Right renal cortex interstitium (tissue), 3 donors: Measurements from ENCODE around the gene ZNF160. TPM values are rescaled to one million over a fixed set of nuclear protein-coding genes. Genes with fewer than 3 reads are reported as not detected.
"Not testable (repeated sequence)": the region's sequence is repeated elsewhere in the genome, so short reads cannot be mapped to it uniquely, and the experiment has no call there.

Source experiments
- DNase-seq, 3 donors: peaks; one replicate each; pipeline ENCODE4 v3.0.0-alpha.2; 2013; ENCODE audit warnings: low read depth in 3 of 3, low spot score in 2 of 3
- polyA plus RNA-seq, 3 donors: library from polyadenylated mRNA; unstranded; fragments of 120-200 nt; gene quantifications; one replicate each; pipeline ENCODE4 v1.2.1, GENCODE V29; 2013; ENCODE audit not compliant: insufficient read length in 3 of 3

The ZNF160 gene
- polyA plus RNA-seq, 3 donors, result 36.0 to 40.2 (median 38.9) TPM

DNA sequence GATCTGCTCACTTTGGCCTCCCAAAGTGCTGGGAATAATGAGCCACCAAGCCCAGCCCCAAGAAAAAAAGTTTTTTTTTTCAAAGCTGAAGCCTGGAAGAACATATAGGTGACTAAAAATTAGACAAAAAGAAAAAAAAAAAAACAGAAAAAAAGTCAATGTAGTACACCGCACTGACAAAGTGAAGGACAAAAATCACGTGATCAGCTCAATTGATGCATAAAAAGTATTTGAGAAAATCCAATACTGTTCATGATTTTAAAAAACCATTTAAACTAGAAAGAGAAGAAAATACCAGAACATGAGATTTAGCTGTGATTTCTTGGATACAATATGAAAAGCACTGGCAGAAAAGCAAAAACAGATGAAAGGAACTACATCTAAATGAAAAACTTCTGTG lies 69.2 kb downstream of the ZNF160 start:
- no peak for DNase-seq

DNA sequence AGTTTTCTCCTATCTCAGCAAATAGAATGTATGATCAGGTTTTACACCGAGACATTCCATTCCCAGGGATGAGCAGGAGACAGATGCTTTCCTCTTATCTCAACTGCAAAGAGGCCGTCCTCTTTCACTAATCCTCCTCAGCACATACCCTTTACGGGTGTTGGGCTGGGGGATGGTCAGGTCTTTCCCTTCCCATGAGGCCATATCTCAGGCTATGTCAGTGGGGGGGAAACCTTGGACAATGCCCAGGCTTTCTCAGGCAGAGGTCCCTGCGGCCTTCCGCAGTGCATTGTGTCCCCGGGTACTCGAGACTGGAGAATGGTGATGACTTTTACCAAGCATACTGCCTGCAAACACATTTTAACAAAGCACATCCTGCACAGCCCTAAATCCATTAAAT lies 74.9 kb downstream of the ZNF160 start:
- not testable (repeated sequence) for DNase-seq

DNA sequence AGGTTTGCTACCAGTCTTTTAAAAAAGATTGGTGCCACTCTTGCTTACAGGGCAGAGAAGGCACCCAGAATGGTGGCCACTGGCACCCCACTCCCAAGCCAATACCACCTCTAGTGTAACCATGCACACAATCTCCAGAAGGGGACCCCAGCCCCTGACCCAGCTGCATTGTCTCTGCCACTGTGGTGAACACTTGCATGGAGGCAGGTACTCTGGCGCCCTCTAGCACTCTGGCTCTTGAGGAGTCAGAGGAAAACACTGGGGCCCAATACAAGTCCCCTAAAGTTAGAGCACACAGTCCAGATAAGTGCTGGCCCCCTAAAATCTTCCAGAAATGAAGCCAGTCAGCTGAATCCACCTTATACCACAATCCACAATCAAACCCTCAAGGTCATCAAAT lies 83.5 kb downstream of the ZNF160 start:
- no peak for DNase-seq

Other genes with a start within 250 kb of the ZNF160 start
- 10 to 100 TPM; 35.2 to 36.3 (median 35.5) TPM for gene ZNF468, start 245.8 kb downstream of the ZNF160 start, polyA plus RNA-seq
- 10 to 100 TPM; 15.7 to 20.1 (median 18.0) TPM for gene ZNF320, start 205.8 kb downstream of the ZNF160 start, polyA plus RNA-seq
- 10 to 100 TPM; 11.9 to 12.0 (median 12.0) TPM for gene ZNF888, start 180.0 kb downstream of the ZNF160 start, polyA plus RNA-seq
- gene ZNF816, start 140.5 kb downstream of the ZNF160 start, polyA plus RNA-seq, result 10 to 100 TPM; 14.4 to 18.5 (median 16.0) TPM
- gene ERVV-1, start 89.5 kb downstream of the ZNF160 start, polyA plus RNA-seq, result not detected
- gene ERVV-2, start 58.7 kb downstream of the ZNF160 start, polyA plus RNA-seq, result under 1 TPM in 2 of 3 donors, not detected in 1; 0.07 to 0.16 TPM
- 10 to 100 TPM; 23.9 to 28.3 (median 27.0) TPM for gene ZNF415, start 29.5 kb upstream of the ZNF160 start, polyA plus RNA-seq
- gene ZNF347, start 55.6 kb upstream of the ZNF160 start, polyA plus RNA-seq, result 10 to 100 TPM; 10.3 to 11.4 (median 11.0) TPM
- 10 to 100 TPM in 1 of 3 donors, 1 to 10 TPM in 2; 5.7 to 10.9 (median 9.0) TPM for gene ZNF665, start 89.9 kb upstream of the ZNF160 start, polyA plus RNA-seq
- 10 to 100 TPM; 51.9 to 53.7 (median 52.7) TPM for gene ZNF677, start 151.5 kb upstream of the ZNF160 start, polyA plus RNA-seq
- gene VN1R2, start 154.9 kb upstream of the ZNF160 start, polyA plus RNA-seq, result under 1 TPM in 1 of 3 donors, not detected in 2; 0.19 TPM
- not detected for gene VN1R4, start 164.3 kb upstream of the ZNF160 start, polyA plus RNA-seq
- gene ZNF845, start 230.3 kb upstream of the ZNF160 start, polyA plus RNA-seq, result 10 to 100 TPM in 2 of 3 donors, 1 to 10 TPM in 1; 9.9 to 13.0 (median 11.2) TPM